GOT3 (cell line): ENCODE data around the gene TRPM2.

Source experiments
- DNase-seq: peaks from one replicate; lab custom pipeline; 2025; ENCODE audit warnings: mixed read lengths; lab: John Stamatoyannopoulos, UW

TRPM2 gene

DNA sequence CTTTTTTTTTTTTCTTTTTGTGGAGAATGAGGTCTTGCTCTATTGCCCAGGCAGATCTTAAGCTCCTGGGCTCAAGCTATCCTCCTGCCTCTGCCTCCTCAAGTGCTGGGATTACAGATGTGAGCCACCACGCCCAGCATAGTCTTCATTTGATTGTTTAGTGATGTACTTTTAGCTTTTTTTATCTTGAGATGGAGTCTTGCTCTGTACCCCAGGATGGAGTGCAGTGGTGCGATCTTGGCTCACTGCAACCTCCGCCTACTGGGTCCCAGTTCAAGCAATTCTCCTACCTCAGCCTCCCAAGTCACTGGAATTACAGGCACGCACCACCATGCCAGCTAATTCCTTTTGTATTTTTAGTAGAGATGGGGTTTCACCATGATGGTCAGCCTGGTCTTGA lies 77.9 kb downstream of the TRPM2 start:
- no peak for DNase-seq

DNA sequence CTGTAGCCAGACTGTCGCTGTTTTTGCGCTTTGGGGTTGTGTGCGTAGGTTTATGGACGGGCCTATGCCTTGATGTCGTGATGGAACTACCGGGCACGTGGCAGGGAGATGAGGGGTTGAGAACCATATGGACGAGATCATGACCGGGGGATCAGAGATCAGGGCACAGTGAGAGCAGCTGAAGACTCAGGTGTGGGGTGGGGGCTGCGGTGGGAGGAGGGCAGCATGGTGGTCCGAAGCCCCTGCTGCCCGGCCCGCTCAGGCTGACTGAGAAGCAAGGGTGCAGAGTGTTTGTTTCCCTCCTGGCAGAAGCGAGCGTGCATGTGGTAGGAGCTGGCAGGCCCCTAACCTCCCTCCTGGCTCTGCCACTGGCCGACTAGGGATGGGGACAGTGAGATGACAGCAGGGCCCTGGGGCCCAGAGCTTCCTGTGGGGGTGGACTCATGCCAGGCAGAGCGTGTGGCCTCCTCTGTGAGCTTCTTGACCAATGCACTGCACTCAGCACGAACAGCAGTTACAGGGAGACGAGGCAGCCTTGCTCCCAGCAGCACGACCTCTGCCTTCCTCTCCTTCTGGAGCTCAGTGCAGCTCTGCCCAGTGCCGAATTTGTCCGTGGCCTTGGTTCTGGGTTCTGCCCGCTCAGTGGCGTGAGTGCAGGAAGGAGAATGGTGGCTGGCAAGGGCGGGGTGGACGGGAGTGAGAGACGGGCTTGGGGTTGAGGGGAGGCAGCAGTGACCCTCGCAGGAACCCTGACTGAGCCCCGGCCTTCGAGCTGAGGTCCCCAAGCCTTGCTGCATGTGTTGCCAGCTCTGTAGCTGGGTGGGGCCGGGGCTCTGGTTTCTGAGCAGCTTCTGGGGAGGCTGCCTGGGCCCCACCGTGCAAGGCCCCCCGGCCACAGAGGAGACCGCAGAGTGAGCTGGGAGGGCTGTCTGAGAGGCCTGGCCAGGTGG lies 79.7 kb downstream of the TRPM2 start:
- no peak for DNase-seq

DNA sequence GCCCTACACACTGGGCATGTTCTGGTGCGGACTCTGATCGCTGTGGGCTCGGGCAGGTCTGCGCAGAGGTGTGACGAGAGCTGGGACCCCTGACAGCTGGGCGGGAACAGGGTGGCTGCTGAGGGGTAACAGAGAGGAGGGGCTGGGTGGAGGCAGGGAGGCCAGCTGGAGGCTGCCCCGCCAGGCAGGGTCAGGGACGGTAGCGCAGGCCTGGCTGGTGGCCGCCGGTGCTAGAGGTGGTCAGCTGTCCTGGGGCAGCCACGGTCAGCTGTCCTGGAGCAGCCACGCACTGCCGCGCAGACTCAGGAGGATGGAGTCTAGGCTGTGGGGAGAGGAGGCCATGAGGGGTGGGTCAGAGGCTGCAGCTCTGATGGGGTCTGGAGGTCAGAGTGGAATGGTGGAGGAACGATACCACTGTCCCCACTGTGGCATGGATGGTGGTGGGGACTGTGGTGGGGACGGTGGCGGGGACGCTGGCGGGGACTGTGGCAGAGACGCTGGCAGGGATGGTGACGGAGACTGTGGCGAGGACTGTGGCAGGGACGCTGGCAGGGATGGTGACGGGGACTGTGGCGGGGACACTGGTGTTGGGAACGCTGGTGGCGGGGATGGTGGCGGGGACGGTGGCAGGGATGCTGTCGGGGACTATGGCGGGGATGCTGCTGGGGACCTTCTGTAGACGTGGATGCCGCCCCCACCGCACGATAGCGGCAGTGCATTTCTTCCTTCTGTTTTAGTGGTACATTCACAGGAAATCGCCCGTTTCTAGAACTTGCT lies 80.6 kb downstream of the TRPM2 start:
- no peak for DNase-seq

DNA sequence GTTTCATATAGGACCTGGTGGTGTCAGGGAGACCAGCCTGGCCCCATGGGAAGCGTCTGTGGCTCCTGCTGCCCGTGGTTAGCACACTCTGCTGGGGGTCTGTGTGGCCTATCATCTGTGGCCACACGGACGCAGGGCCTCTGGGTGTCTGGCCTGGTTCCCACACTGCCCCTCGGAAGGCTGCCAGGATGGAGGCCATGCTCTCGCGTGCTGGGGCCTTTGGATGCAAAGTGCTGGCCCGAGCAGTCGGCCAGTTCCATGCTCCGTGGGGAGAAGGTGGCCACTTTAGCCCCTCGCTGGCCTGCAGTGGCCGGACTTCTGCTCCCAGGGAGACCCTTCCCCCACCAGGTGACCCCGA lies 81.1 kb downstream of the TRPM2 start:
- no peak for DNase-seq

DNA sequence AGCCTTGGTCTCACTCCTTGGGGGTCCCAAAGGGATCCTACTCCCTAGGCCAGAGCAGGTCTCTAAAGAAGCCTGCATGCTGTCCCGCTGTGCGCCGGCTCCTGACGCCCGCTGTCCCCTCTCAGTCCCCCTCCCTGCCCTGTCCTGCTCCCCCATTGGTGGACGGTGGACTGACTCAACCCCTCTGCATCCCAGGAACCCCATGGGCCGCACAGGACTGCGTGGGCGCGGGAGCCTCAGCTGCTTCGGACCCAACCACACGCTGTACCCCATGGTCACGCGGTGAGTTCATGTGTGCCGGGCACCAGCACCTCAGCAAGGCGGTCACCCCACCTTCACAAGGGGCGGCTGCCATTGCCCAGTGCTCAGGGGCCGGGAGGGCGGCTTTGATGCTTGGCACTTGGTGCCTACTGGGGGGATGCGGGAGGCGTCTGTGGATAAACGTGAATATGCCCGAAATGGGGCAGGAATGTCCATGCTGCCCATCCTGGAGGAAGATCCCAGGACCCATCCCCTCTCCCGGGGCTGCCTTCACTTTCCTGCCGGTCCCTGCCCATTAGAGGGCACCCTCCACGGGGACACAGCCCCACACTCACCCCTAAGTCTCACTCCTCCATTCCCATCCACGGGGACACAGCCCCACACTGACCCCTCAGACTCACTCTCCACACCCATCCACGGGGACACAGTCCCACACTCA lies 81.7 kb downstream of the TRPM2 start:
- no peak for DNase-seq

DNA sequence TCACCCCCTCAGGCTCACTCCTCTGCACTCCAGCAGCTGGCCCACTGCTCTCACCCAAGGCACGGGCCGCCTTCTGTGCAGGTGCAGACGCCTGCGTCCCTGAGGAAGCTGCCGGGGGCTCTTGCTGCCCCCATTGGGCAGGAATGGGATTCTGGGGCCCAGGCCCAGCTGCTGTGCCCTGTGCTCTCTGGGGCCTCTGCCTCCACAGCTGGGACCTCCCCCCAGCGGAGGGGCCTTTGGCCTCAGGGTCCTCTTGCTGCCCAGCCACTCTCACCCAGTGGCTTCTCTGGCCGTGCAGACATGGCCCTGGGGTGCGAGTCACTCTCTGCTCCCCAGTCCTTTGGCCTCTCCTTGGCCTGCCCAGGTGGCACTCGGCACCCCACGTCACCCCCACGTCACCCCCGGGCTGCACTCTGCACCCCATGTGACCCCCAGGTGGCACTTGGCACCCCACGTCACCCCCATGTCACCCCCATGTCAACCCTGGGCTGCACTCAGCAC lies 82.7 kb downstream of the TRPM2 start:
- DNase-seq = no peak

DNA sequence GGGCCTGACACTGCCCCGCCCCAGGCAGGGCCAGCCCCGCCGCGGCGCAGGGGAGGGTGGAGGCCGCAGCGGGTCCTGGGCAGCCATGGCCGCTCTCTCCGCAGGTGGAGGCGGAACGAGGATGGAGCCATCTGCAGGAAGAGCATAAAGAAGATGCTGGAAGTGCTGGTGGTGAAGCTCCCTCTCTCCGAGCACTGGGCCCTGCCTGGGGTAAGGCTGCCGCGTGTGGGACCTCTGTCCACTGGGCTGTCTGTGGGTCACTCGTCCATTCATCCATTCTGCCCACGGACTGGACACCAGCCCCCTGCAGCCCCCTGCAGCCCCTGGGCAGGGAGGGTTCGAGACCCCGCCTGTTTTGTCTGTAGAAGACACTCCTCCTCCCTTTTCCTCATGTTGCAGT lies 83.5 kb downstream of the TRPM2 start:
- DNase-seq = no peak

DNA sequence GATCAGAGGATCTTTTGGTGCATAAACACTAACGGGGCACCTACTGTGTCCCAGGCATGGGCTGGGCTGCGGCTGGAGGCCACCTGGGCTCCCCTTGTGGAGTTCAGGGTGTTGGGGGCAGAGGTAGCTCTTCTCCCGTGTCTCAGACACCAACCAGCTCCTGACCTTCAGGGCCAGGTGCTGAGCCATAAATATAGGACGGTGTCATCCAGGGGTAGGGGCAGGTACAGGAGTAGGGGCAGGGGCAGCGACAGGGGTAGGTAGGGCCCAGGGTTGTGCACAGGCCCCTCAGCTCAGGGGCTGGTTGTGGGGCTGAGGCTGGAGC lies 83.9 kb downstream of the TRPM2 start:
- no peak for DNase-seq

DNA sequence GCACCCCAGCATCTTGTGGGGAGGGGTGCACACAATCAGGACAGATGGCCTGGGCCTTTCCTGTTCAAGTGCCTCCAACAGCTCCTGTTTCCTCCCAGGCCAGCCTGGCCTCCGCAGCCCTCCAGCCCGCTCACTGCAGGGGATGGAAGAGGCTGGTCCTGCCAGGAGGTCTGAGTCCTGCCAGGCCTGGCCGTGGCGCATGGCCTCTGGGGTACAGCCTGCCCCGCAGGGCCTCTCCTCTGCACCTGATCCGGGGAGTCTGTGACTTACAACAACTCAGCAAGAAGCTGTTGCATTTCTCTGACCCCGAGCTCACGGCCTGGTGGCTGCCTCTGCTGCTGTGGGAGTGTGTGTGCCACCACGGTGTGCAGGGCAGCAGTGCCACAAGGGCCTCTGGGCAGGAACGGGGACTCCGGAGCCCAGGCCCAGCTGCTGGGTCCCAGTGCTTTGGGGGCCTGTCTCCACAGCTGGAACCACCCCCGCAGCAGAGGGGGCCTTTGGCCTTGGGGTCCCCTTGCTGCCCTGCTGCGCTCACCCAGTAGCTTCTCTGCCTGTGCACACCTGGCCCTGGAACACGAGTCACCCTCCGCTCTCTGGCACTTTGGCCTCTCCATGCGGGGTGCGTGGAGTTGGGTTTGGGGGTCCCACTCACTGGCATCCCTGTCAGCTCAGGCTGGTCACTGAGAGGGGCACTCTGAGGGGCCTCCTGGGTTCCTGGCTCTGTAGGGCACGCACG lies 84.4 kb downstream of the TRPM2 start:
- DNase-seq = no peak

DNA sequence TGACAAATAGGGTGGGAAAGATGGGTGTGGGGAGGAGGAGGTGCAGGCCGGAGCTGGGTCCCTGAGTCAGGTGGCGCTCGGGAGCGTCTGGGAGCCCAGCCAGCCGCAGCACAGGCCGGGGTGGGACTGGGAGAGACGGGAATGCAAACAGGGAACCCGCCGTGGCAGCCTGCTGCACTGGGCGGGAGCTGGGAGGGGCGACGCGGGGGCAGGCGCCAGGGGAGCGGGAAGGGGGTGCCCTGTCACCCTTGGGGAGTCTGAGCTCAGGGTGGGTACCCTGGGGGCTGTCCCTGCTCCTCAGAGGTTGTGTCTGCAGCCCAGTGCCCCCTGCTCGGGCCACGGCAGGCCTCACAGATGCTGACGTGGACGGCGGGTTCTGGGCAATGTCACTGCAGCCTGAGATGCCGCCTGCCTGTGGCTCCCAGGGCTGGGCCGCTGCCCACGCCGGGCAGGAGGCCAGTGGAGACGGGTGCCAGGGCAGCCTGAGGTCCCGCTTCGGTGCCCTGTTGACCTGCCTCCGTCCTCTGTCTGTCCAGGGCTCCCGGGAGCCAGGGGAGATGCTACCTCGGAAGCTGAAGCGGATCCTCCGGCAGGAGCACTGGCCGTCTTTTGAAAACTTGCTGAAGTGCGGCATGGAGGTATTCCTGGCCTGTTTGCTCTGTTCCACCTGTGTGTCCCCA lies 85.2 kb downstream of the TRPM2 start:
- DNase-seq = no peak

DNA sequence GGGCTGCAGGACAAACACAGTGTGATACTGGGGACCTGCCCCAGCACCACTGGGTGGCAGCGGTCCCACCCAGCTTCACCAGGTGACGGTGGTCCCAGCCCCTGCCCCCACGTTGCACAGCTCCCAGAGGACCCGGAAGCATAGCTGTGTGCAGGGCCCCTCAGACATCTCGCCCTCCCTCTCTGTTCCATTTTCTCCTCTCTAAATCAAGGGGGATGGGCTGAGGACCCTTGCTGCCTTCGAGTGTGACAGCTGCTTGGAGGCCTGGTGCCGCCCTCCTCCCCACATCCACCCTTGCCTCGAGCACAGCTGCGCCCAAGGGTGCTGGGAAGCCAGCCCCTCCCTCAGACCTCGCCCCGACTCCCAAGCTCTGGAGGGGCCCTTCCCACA lies 85.8 kb downstream of the TRPM2 start:
- DNase-seq = no peak

DNA sequence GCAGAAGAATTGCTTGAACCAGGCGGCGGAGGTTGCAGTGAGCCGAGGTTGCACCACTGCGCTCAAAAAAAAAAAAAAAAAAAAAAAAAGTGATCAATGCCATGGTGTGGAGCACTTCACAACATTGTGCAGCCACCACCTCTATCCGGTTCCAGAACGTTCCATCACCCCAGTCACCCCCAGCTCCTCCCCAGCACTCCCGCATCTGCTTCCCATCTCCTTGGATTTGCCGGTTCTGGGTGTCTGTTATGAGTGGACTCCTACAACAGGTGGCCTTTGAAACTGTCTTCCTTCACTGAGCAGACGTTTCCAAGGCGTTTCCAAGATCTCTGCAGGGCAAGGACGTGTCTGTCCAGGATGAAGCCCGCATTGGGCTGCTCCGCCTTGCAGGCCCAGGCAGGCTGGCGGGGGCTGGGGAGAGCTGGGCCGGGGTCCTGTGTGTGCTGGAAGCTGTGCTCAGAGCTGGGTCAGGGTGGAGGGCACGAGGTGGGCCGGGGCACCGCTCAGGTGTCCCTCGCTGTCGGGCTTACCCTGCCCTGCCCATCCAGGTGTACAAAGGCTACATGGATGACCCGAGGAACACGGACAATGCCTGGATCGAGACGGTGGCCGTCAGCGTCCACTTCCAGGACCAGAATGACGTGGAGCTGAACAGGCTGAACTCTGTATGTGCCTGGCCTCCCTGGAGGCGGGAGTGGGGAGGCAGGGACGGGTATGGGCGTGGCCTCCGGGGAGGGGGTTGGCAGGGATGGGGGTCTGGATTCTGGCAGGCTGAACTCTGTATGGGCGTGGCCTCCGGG lies 87.0 kb downstream of the TRPM2 start:
- no peak for DNase-seq

DNA sequence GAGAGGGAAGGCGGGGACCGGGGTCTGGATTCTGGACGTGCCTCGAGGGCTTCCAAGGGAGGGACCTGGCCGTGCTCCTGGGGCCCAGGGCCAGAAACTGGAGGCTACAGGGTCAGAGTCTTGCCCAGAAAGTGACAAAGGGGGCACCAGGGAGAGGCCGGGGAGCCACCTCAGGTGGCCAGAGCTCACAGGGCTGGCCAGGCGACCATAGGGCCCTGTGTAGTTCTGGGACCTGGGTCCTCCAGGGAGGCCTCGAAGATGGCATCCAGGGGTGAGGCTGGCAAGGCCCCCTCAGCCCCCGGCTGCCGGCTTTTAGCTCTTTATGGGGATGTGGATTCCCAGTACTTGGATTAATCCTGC lies 87.6 kb downstream of the TRPM2 start:
- no peak for DNase-seq

DNA sequence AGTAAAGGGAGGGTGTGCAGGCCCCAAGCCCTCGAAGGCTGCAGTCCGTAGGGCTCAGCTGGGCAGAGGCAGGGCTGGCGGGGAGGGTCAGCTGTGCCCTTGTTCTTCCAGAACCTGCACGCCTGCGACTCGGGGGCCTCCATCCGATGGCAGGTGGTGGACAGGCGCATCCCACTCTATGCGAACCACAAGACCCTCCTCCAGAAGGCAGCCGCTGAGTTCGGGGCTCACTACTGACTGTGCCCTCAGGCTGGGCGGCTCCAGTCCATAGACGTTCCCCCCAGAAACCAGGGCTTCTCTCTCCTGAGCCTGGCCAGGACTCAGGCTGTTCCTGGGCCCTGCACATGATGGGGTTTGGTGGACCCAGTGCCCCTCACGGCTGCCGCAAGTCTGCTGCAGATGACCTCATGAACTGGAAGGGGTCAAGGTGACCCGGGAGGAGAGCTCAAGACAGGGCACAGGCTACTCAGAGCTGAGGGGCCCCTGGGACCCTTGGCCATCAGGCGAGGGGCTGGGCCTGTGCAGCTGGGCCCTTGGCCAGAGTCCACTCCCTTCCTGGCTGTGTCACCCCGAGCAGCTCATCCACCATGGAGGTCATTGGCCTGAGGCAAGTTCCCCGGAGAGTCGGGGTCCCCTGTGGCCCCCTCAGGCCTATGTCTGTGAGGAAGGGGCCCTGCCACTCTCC lies 88.3 kb downstream of the TRPM2 start:
- no peak for DNase-seq

DNA sequence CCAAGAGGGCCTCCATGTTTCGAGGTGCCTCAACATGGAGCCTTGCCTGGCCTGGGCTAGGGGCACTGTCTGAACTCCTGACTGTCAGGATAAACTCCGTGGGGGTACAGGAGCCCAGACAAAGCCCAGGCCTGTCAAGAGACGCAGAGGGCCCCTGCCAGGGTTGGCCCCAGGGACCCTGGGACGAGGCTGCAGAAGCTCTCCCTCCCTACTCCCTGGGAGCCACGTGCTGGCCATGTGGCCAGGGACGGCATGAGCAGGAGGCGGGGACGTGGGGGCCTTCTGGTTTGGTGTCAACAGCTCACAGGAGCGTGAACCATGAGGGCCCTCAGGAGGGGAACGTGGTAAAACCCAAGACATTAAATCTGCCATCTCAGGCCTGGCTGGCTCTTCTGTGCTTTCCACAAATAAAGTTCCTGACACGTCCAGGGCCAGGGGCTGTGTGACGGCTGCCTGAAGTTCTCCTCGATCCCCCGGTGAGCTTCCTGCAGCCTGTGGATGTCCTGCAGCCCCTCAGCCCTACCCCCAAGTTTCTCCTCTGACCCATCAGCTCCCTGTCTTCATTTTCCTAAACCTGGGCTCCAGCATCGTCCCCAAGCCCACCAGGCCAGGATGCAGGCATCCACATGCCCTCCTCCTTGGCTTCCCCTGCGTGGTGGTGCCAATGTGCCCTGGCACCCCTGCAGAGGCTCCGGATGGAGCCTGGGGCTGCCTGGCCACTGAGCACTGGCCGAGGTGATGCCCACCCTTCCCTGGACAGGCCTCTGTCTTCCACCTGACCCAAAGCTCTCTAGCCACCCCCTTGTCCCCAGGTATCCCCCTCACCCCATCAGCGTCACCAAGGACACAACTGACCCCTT lies 89.1 kb downstream of the TRPM2 start:
- DNase-seq = no peak

DNA sequence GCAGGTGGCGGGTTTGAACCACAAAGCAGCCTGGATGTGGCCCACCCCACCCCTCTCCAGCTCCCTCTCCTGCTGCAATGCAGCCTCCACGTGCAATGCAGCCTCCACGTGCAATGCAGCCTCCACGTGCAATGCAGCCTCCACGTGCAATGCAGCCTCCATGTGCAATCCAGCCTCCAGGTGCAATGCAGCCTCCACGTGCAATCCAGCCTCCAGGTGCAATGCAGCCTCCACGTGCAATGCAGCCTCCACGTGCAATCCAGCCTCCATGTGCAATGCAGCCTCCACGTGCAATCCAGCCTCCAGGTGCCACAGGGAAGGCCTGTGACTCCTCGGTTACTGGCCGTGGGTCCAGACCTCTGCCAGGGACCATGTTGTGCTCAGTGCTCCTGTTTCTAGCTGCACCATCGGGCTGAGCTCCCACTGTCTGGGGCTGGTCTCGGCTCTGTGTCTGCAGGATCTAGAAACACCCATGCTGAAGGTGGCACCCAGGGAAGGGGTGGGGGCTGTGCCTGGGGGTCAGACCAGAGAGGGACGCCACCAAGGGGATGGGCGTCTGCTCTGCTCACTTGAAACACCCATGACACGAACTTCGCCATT lies 90.0 kb downstream of the TRPM2 start:
- DNase-seq = no peak

DNA sequence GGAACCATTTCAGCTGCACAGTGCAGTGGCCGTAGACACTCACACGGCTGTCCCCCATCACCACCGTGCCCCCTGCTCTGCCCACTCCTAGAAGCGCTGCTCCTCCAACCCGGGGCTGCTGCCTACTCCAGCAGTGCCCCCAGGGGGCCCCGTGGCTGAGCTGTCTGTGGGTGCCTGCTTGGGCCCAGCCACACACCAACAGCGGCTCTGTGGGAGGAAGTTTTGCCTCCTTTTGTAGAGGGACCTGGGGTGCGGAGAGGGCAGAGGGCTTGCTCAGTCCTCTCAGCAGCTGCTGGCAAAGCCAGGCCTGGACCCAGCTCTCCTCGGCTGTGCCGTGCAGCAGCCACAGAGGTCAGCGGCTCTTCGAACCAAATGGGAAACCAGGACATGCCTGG lies 90.5 kb downstream of the TRPM2 start:
- DNase-seq = no peak

DNA sequence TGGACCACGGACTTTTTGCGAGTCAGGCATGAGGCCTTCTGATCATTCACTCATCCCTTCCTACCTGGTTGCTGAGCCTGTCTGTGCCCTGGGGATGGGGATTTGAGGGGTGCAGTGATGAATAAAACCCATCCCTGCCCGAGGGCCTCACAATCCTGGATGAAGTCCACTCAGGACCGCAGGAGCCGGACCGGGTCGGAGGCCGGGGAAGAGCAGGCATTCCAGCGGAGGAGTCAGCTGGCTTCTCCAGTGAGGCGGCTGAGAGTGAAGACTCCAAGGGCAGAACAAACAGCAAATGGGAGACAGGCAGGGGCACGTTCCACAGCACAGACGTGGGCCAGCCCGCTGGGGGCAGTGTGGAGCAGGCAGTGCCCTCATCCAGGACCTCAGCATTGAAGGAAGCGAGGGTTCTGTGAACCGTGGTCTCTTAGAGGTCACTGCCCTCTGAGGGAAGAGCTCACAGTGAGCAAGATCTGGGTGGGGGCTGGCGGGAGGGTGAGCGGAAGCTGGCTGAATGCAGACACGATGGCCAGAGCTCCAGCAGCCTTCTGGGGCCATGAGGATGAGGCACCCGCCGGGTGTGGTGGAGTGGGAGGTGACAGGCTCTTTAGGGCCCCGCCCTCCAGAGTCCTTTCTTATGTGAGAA lies 91.0 kb downstream of the TRPM2 start:
- DNase-seq = no peak
